Esophagus squamous epithelium (tissue), 5 donors: ENCODE data around the gene SLC7A14. TPM values are rescaled to one million over a fixed set of nuclear protein-coding genes. Genes with fewer than 3 reads are reported as not detected.

ENCODE experiments used
- DNase-seq: peaks from one replicate; lab custom pipeline; 2025; lab: John Stamatoyannopoulos, UW
- H3K27ac ChIP-seq, 4 donors: fragments of 200-600 bp; sonication (generic); one replicate each; pipeline ENCODE4 v1.5.1; 2016 to 2019; ENCODE audit warnings: mild to moderate bottlenecking in 1 of 4
- H3K27me3 ChIP-seq, 4 donors: fragments of 200-600 bp; sonication (generic); 1 replicate in 3 of 4; 2 replicates in 1 of 4; pipeline versions ENCODE4 v1.5.1 to v1.6.0; 2017 to 2021; ENCODE audit warnings: antibody characterized with exemption in 1 of 4
- H3K36me3 ChIP-seq, 3 donors: fragments of 200-600 bp; sonication (generic); one replicate each; pipeline ENCODE4 v1.5.1; 2016 to 2019
- H3K4me1 ChIP-seq, 3 donors: fragments of 200-600 bp; sonication (generic); one replicate each; pipeline ENCODE4 v1.5.1; 2017 to 2019
- H3K4me3 ChIP-seq, 4 donors: fragments of 200-600 bp; sonication (generic); 1 replicate in 3 of 4; 2 replicates in 1 of 4; pipeline ENCODE4 v1.5.1; 2016 to 2019; ENCODE audit warnings: mild to moderate bottlenecking in 2 of 4, moderate library complexity in 1 of 4
- H3K9me3 ChIP-seq, 3 donors: fragments of 200-600 bp; sonication (generic); one replicate each; pipeline ENCODE4 v1.5.1; 2016 to 2019
- POLR2A ChIP-seq, 4 donors: fragments of 450-650 bp; IDR thresholded peaks; one replicate each; pipeline ENCODE4 v1.6.1; 2017; ENCODE audit warnings: antibody characterized with exemption in 4 of 4, mild to moderate bottlenecking in 4 of 4, moderate library complexity in 3 of 4
- WGBS, 2 donors: methylation state at CpG; one replicate each; pipeline ENCODE4 v1.1.5; 2018; 5-methylcytosine and 5-hydroxymethylcytosine counted together
- intact Hi-C: fragments of 100-400 bp; cut with DNase I; formaldehyde crosslinking; loops from one replicate; pipeline ENCODE4 v1.15.0; 2022
- total RNA-seq, 4 donors: library from RNA; depleted of rRNA; stranded (reverse); fragments of >200 nt; gene quantifications; one replicate each; pipeline ENCODE4 v1.1.0, GENCODE V29; 2016
- TF ChIP-seq, protein P1 (sequence below), 6 experiments: fragments of 450-650 bp in 4 of 6; fragments of 200-600 bp in 2 of 6; sonication (generic) in 2 of 6; IDR thresholded peaks; one replicate each; pipeline ENCODE4 v1.5.1; 2016 to 2019; ENCODE audit warnings: antibody characterized with exemption in 6 of 6, mild to moderate bottlenecking in 4 of 6, moderate library complexity in 4 of 6
- donor health status: DM: yes; HTN: yes; CAD: no.

The SLC7A14 gene
- total RNA-seq, 4 donors from 2014 or later: under 0.01 TPM; not detected in 3

DNA sequence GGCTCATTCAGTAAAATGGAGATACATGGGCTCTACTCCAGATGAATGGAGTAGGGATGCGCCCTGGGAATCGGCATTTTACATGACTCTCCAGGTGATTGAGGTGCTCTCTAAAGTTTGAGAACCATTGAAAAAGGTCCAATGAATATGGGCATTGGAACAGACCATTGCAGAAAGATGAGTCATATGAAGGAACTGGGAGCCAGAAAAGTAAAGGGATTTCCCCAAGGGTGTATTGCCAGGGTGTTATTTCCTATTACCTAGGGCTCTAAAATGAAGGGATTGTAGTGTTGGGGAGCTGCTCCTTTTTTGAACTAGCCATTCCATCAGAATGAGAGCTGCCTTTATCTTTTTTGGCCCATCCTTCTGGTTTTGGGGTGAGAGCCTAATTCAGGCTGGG lies 145.5 kb downstream of the SLC7A14 start:
- no peak overlapping the region for H3K4me3 ChIP-seq
- H3K27me3 ChIP-seq: peaks cover 0 to 27% (median 0%) of the 10 kb centered on the region in 4 donors
- 52 to 79% methylated on average over 2 of the region's 2 CpGs for WGBS, 2 donors
- DNase-seq: no peak
- TF ChIP-seq, protein P1, sequence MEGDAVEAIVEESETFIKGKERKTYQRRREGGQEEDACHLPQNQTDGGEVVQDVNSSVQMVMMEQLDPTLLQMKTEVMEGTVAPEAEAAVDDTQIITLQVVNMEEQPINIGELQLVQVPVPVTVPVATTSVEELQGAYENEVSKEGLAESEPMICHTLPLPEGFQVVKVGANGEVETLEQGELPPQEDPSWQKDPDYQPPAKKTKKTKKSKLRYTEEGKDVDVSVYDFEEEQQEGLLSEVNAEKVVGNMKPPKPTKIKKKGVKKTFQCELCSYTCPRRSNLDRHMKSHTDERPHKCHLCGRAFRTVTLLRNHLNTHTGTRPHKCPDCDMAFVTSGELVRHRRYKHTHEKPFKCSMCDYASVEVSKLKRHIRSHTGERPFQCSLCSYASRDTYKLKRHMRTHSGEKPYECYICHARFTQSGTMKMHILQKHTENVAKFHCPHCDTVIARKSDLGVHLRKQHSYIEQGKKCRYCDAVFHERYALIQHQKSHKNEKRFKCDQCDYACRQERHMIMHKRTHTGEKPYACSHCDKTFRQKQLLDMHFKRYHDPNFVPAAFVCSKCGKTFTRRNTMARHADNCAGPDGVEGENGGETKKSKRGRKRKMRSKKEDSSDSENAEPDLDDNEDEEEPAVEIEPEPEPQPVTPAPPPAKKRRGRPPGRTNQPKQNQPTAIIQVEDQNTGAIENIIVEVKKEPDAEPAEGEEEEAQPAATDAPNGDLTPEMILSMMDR (IDR thresholded peaks at IDR 0.05): no peak
- no peak for TF ChIP-seq POLR2A (IDR thresholded peaks at IDR 0.05)
- H3K9me3 ChIP-seq: no peaks in the 10 kb centered on the region
- no peaks in the 10 kb centered on the region for H3K4me1 ChIP-seq
- intact Hi-C loops: no loop called here
- no peak overlapping the region for H3K27ac ChIP-seq
- no peaks in the 10 kb centered on the region for H3K36me3 ChIP-seq

DNA sequence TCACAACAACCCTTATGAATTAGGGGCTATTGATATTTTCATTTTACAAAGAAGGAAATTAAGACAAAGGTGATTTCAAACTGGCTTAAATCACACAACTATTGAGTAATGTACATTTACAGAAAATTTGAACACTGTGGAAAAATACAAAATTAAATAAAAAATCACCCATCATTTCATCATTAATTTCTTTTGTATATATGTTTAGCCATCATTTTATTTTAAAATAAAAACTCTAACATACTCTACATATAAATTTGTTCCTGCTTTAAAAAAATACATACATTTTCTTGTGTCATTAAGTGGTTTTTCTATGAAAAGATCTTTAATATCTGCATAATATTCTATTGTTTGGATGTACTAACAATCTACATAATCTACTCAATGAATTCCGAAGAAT lies 147.0 kb downstream of the SLC7A14 start:
- 85 to 89% methylated on average over 1 of the region's 1 CpG for WGBS, 2 donors

DNA sequence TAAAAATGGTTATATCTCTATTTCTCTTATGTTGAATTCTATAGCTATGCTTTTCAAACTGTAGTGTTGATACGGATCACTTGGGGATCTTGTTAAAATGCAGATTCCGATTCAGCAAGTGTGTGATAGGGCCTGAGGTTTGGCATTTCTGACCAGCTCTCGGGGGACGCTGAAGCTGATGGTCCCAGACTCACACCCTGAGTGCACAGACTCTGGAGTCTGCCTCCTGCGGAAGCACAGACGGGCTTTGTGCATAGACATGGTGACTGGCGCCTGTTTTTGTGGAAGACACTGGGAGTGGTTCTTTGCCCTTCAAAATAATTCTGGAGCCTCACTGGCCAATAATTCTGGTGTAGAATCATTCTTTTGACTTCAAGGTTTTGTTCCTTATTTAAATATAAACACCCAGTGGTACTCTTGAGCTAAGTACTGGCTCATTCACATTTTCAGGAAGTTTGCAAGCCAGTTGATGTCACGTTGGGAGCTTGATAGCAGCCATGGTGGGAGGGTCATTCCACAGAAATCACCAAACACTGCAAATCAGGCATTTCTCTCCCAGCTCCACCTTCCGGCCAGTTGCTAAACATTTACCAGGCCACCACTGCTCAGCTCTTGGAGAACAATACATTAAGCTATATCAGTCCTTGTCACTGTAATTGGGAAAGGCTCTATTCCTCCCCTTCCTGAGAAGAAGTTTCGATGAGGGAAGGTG lies 148.0 kb downstream of the SLC7A14 start:
- no peaks in the 10 kb centered on the region for H3K9me3 ChIP-seq
- H3K27me3 ChIP-seq: peaks cover 0 to 23% (median 0%) of the 10 kb centered on the region in 4 donors
- no peak for TF ChIP-seq POLR2A (IDR thresholded peaks at IDR 0.05)
- TF ChIP-seq, protein P1 (IDR thresholded peaks at IDR 0.05): no peak
- no peak overlapping the region for H3K27ac ChIP-seq
- no peak overlapping the region for H3K4me3 ChIP-seq
- WGBS, 2 donors: 88 to 92% methylated on average over 9 of the region's 10 CpGs
- no peaks in the 10 kb centered on the region for H3K4me1 ChIP-seq
- intact Hi-C loops: no loop called here
- no peaks in the 10 kb centered on the region for H3K36me3 ChIP-seq
- DNase-seq: no peak

More for the DNA sequence above, 147.0 kb downstream of the SLC7A14 start:
- Histone ChIP-seq H3K36me3 (no peaks in the 10 kb centered on the region), H3K27ac (no peak overlapping the region), H3K4me1 (no peaks in the 10 kb centered on the region), H3K4me3 (no peak overlapping the region), H3K27me3 (peaks cover 0 to 27% (median 0%) of the 10 kb centered on the region in 4 donors), H3K9me3 (no peaks in the 10 kb centered on the region)
- no peak for DNase-seq
- intact Hi-C loops: no loop called here
- TF ChIP-seq, protein P1 (IDR thresholded peaks at IDR 0.05): no peak
- TF ChIP-seq POLR2A (IDR thresholded peaks at IDR 0.05): no peak

DNA sequence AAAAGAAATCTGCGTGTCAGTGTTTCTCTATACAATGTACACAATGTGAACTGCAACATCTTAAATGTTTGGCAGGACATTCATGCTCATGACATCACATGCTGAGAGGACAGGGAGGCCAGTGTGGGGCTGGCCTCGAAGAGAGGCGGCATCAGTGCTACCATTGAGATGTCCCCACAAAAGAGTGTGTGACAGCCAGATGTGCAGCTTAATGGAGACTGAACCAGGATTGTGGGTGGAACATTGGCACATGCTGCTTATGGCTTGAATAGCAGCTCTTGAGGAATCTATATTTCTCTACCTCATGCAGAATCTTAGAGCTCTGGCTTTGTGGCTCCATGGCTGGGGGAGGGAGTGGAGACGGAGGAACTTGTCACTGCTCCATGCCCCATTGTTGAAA lies 148.7 kb downstream of the SLC7A14 start:
- no peak overlapping the region for H3K27ac ChIP-seq
- no peak for TF ChIP-seq POLR2A (IDR thresholded peaks at IDR 0.05)
- TF ChIP-seq, protein P1 (IDR thresholded peaks at IDR 0.05): no peak
- intact Hi-C loops: no loop called here
- no peaks in the 10 kb centered on the region for H3K9me3 ChIP-seq
- H3K4me1 ChIP-seq: no peaks in the 10 kb centered on the region
- DNase-seq: no peak
- no peak overlapping the region for H3K4me3 ChIP-seq
- peaks cover 0 to 5% (median 0%) of the 10 kb centered on the region in 3 donors for H3K36me3 ChIP-seq
- 52 to 61% methylated on average over 4 of the region's 4 CpGs for WGBS, 2 donors
- peaks cover 0 to 17% (median 0%) of the 10 kb centered on the region in 4 donors for H3K27me3 ChIP-seq

DNA sequence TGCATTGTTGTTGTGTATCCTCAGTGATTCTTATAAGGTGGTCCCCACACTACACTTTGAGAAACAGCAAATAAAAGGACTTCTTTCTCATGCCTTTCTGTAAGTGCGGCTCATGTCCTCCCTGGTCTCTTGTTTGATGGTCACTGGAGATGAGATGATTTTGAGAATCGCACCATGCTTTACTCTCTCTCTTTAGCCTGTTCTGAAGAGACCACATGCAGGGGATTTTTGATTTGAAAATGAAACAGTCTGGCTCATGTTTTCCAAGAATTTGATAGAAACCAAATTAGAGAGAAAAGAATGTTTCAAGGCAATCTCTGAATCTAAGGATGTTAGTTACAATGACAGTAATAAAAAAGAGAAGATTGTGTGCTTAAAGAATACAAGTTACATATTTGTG lies 149.2 kb downstream of the SLC7A14 start:
- Histone ChIP-seq H3K4me3 (no peak overlapping the region), H3K36me3 (peaks cover 0 to 5% (median 0%) of the 10 kb centered on the region in 3 donors), H3K27me3 (peaks cover 0 to 13% (median 0%) of the 10 kb centered on the region in 4 donors), H3K4me1 (no peaks in the 10 kb centered on the region), H3K27ac (no peak overlapping the region), H3K9me3 (no peaks in the 10 kb centered on the region)
- intact Hi-C loops: no loop called here
- TF ChIP-seq, protein P1 (IDR thresholded peaks at IDR 0.05): no peak
- no peak for TF ChIP-seq POLR2A (IDR thresholded peaks at IDR 0.05)
- WGBS, 2 donors: 53 to 91% methylated on average over 2 of the region's 2 CpGs
- DNase-seq: no peak
